Measurements from ENCODE around the gene ART4.

Gene ART4

GRCh38 chr12:14858513-14858912 lies 15.2 kb upstream of the ART4 start:
- Mint-ChIP-seq H3K27ac (no peak overlapping the region), H3K4me3 (no peak overlapping the region), H3K9me3 (peaks cover 54% of the 10 kb centered on the region), H3K4me1 (peaks cover 14% of the 10 kb centered on the region), H3K36me3 (ENCODE audit: low read depth) (peaks cover 13% of the 10 kb centered on the region), H3K27me3 (ENCODE audit: low read depth) (peaks cover 3% of the 10 kb centered on the region)
- TF ChIP-seq, protein P1, sequence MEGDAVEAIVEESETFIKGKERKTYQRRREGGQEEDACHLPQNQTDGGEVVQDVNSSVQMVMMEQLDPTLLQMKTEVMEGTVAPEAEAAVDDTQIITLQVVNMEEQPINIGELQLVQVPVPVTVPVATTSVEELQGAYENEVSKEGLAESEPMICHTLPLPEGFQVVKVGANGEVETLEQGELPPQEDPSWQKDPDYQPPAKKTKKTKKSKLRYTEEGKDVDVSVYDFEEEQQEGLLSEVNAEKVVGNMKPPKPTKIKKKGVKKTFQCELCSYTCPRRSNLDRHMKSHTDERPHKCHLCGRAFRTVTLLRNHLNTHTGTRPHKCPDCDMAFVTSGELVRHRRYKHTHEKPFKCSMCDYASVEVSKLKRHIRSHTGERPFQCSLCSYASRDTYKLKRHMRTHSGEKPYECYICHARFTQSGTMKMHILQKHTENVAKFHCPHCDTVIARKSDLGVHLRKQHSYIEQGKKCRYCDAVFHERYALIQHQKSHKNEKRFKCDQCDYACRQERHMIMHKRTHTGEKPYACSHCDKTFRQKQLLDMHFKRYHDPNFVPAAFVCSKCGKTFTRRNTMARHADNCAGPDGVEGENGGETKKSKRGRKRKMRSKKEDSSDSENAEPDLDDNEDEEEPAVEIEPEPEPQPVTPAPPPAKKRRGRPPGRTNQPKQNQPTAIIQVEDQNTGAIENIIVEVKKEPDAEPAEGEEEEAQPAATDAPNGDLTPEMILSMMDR (IDR thresholded peaks at IDR 0.05; ENCODE audit: unreplicated experiment in 3 of 3), result no peak

DNA sequence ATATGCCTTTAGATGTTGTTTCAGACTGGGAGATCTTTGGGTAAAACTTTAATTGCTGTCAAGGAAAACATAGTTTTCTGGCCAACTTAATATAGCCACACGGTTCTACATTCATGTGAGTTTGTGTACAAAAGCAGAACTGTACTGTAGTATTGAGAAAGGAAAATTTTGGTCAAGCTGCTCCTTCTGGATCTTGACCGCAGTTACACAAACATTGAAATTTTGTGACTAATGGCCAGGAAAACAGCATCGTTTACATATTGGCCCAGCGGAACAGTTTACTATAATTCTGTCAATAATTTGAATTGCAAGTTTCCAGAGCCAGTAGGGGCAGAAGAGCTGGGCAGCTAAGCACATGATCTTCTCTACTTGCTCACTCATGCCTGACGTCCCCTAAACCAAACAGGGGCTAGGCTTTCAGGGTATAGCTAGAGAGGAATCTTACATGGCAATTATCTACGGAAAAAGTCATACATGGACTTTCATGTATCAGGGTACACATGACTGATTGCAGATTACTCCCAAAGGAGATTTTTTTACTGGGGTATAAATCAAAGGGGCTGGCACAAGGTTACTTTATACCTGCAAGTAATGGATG lies 11.4 kb upstream of the ART4 start:
- H3K4me3 Mint-ChIP-seq, result peak overlapping the region in 1 of 3 experiments; percentile 18
- peak overlapping the region; percentile 33 to 61 (median 52) for H3K27ac Mint-ChIP-seq
- H3K9me3 Mint-ChIP-seq, result peaks cover 31% of the 10 kb centered on the region
- H3K36me3 Mint-ChIP-seq (ENCODE audit: low read depth), result peaks cover 9% of the 10 kb centered on the region
- TF ChIP-seq, protein P1 (IDR thresholded peaks at IDR 0.05; ENCODE audit: unreplicated experiment in 3 of 3), result no peak
- peaks cover 3% of the 10 kb centered on the region for H3K27me3 Mint-ChIP-seq (ENCODE audit: low read depth)
- peaks cover 15% of the 10 kb centered on the region for H3K4me1 Mint-ChIP-seq

DNA sequence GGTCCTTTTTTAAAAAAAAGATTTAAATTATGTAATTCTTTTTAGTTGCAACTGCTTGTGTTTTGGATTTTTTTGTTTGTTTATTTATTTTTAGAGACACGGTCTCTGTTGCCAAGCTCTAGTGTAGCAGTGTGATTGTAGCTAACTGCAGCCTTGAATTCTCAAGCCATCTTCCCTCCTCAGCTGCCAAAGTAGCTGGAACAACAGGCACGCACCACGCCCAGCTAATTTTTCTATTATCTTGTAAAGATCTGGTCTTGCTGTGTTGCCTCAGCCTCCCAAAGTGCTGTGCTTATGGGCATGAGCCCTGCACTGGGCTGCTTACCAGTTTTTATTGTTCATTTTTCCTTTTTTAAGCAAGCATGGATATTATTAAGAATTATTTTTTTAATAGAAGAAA lies 10.6 kb upstream of the ART4 start:
- Mint-ChIP-seq H3K27ac (no peak overlapping the region), H3K36me3 (ENCODE audit: low read depth) (peaks cover 6% of the 10 kb centered on the region), H3K9me3 (peaks cover 24% of the 10 kb centered on the region), H3K4me1 (peaks cover 23% of the 10 kb centered on the region), H3K4me3 (no peak overlapping the region), H3K27me3 (ENCODE audit: low read depth) (no peaks in the 10 kb centered on the region)
- TF ChIP-seq, protein P1 (IDR thresholded peaks at IDR 0.05; ENCODE audit: unreplicated experiment in 3 of 3), result no peak

- TF ChIP-seq, protein P1 (IDR thresholded peaks at IDR 0.05; ENCODE audit: unreplicated experiment in 3 of 3), result no peak
- Mint-ChIP-seq H3K27me3 (ENCODE audit: low read depth) (no peaks in the 10 kb centered on the region), H3K36me3 (ENCODE audit: low read depth) (peaks cover 6% of the 10 kb centered on the region), H3K4me1 (peaks cover 33% of the 10 kb centered on the region), H3K4me3 (no peak overlapping the region), H3K9me3 (peaks cover 15% of the 10 kb centered on the region), H3K27ac (no peak overlapping the region)
Measured at GRCh38 chr12:14852880-14853279, 9.6 kb upstream of the ART4 start.

GRCh38 chr12:14850929-14851663 lies 7.8 kb upstream of the ART4 start:
- no peaks in the 10 kb centered on the region for H3K36me3 Mint-ChIP-seq (ENCODE audit: low read depth)

More at GRCh38 chr12:14850929-14851663, 7.8 kb upstream of the ART4 start:
- TF ChIP-seq, protein P1 (IDR thresholded peaks at IDR 0.05; ENCODE audit: unreplicated experiment in 3 of 3), result no peak
- H3K27ac Mint-ChIP-seq, result peak overlapping the region in 2 of 3 experiments; percentile 43 to 51
- peaks cover 2% of the 10 kb centered on the region for H3K9me3 Mint-ChIP-seq
- no peak overlapping the region for H3K4me3 Mint-ChIP-seq
- H3K4me1 Mint-ChIP-seq, result peaks cover 49% of the 10 kb centered on the region
- no peaks in the 10 kb centered on the region for H3K27me3 Mint-ChIP-seq (ENCODE audit: low read depth)

Data from nephron (organoid).